Stimulated activated naive CD8-positive, alpha-beta T cell treated with anti-CD3 and anti-CD28 coated beads, Interleukin-15, amount 100 ng/mL, for 72 hours (primary cell): ENCODE results near the gene RHOXF2B.
"Not testable (repeated sequence)": the region's sequence is repeated elsewhere in the genome, so short reads cannot be mapped to it uniquely, and the experiment has no call there.

Experiments used
- ATAC-seq: fragments of 150-1000 bp; cut with Tn5 transposase; 2 replicates; pipeline ENCODE4 v1.10.0; 2021; ENCODE audit warnings: mild to moderate bottlenecking, moderate library complexity
- DNase-seq, 2 donors: peaks; one replicate each; pipeline ENCODE4 v3.0.0; 2021 to 2022
- H3K27ac Mint-ChIP-seq, 2 donors: one replicate each; pipeline ENCODE4 v1.8.0; 2022; ENCODE audit warnings: mild to moderate bottlenecking in 2 of 2, mixed read lengths in 2 of 2, moderate library complexity in 2 of 2
- H3K27me3 Mint-ChIP-seq: one replicate; pipeline ENCODE4 v1.8.0; 2022; ENCODE audit warnings: mixed read lengths
- H3K4me1 Mint-ChIP-seq: one replicate; pipeline ENCODE4 v1.8.0; 2022; ENCODE audit warnings: mild to moderate bottlenecking, mixed read lengths
- H3K4me3 Mint-ChIP-seq, 2 donors: one replicate each; pipeline ENCODE4 v1.8.0; 2022; ENCODE audit warnings: mild to moderate bottlenecking in 2 of 2, mixed read lengths in 2 of 2, moderate library complexity in 1 of 2
- H3K9me3 Mint-ChIP-seq, 2 donors: one replicate each; pipeline ENCODE4 v1.8.0; 2022; ENCODE audit warnings: mixed read lengths in 2 of 2

Gene RHOXF2B

GRCh38 chrX:120036704-120037103 lies 40.8 kb downstream of the RHOXF2B start:
- ATAC-seq (no peak), DNase-seq (no peak)
- no peaks in the 10 kb centered on the region for H3K9me3 Mint-ChIP-seq
- no peaks in the 10 kb centered on the region for H3K27me3 Mint-ChIP-seq
- H3K4me1 Mint-ChIP-seq, result peaks cover 6% of the 10 kb centered on the region
- no peak overlapping the region for H3K4me3 Mint-ChIP-seq
- H3K27ac Mint-ChIP-seq, result no peak overlapping the region

DNA sequence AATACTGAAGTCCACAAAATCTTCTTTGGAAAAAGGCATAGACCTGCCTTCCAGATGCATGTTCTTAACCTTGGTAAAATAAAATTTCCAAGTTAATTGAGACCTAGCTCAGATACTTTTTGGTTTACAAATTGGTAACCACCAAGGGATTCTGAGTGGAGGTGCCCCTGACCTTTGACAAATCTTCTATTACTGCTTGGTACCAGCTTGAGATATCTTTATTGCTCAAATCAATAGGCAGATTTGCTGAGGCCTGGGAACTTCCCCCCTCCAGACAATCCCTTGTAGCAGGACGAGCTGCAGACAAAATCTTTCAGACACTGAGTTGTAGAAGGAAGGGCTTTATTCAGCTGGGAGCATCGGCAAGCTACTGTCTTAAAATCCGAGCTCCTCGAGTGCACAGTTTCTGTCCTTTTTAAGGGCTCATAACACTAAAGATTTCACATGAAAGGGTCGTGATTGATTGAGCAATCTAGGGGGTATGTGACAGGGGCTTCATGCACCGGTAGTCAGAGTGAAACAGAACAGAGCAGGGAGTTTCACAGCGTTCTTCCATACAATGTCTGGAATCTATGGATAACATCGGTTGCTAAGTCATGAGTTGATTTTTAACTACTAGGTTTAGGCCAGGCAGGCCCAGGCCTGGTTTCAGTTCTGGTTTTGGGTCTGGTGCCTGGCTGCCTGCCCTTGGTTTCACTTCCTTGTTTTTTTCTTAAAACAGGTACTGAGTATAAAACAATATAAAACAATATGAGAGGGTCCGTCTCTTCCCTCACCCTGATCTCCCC lies 41.8 kb downstream of the RHOXF2B start:
- ATAC-seq, DNase-seq, H3K27me3 Mint-ChIP-seq, H3K4me3 Mint-ChIP-seq, H3K9me3 Mint-ChIP-seq, H3K4me1 Mint-ChIP-seq: not testable (repeated sequence)
- H3K27ac Mint-ChIP-seq, result peak overlapping the region in 1 of 2 donors; percentile 27

DNA sequence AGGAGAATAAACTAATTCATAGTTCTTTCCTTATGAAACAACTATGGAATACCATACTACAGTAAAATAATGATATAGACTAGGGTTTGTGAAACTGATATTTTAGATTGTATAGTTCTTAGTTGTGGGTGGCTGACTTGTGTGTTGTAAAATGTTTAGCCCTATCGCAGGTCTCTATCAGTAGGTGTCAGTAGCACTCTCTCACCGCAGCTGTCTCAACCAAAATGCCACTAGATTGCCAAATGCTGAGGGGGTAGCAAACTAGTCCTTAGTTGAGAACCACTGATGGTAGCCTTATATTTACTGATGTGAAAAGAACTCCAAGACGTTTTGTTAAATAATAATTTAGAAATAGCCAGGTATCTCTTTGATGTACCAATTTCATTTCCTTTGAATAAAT lies 48.1 kb downstream of the RHOXF2B start:
- H3K4me1 Mint-ChIP-seq, result no peaks in the 10 kb centered on the region

GRCh38 chrX:120023259-120023658 lies 54.2 kb downstream of the RHOXF2B start:
- Mint-ChIP-seq H3K27me3 (peaks cover under 1% of the 10 kb centered on the region), H3K4me1 (no peaks in the 10 kb centered on the region), H3K4me3 (no peak overlapping the region), H3K27ac (no peak overlapping the region), H3K9me3 (no peaks in the 10 kb centered on the region)
- ATAC-seq (no peak), DNase-seq (no peak)

More for the DNA sequence above, 48.1 kb downstream of the RHOXF2B start:
- Mint-ChIP-seq H3K27ac (no peak overlapping the region), H3K9me3 (no peaks in the 10 kb centered on the region), H3K27me3 (no peaks in the 10 kb centered on the region), H3K4me3 (no peak overlapping the region)
- ATAC-seq (no peak), DNase-seq (no peak)

GRCh38 chrX:120022763-120023162 lies 54.7 kb downstream of the RHOXF2B start:
- Mint-ChIP-seq H3K27me3 (peaks cover 6% of the 10 kb centered on the region), H3K4me3 (no peak overlapping the region), H3K9me3 (no peaks in the 10 kb centered on the region), H3K4me1 (no peaks in the 10 kb centered on the region), H3K27ac (no peak overlapping the region)
- no peak for DNase-seq
- no peak for ATAC-seq
